ENCODE data around the gene UBE2I.

- no peak for TF ChIP-seq CTCF (IDR thresholded peaks at IDR 0.05)
- no peak for TF ChIP-seq ZFX (IDR thresholded peaks at IDR 0.05; ENCODE audit: borderline replicate concordance)
Measured at GRCh38 chr16:1335211-1335971, 26.0 kb downstream of the UBE2I start.
